ENCODE data around the gene RSPO4.

RSPO4 gene

DNA sequence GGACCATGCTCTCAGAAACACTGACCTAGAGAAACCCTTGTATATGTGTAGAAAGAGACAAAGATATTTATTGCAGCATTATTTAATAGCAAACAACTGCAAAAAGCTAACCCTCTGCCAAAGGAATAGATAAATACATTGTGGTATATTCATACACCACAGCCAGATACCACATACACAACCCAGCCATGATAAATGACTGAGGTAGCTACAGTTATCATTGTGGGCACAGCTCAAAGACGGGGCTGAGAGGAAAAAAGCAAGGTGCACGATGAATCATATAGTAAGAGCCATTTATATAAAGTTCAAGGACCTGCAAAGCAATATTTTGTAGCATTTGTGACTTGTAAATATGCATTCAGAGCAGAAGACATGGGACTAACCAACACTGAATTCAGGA, 30.8 kb downstream of the RSPO4 start:
- DNase-seq (ENCODE audit: low spot score) (no peak), FAIRE-seq (no peak)

DNA sequence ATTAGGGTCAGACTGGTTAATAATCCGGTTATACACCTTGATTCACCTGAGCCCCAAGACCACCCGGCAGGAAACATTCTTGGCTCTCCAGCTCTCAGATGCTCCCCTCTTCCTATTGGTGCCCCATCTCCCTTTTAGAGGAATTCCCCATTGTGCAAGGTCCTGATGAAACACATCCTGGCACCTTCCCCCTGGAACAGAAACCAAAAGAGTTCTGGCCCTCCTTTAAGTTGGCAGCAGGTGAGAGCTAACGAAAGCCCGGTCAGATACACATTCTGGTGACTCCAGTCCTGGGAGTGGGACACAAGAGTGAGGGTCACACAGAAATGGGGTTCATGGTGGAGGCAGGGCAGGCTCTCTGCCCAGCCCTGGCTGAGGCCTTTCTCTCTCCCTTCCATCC, 32.2 kb downstream of the RSPO4 start:
- no peak for FAIRE-seq
- no peak for DNase-seq (ENCODE audit: low spot score)

DNA sequence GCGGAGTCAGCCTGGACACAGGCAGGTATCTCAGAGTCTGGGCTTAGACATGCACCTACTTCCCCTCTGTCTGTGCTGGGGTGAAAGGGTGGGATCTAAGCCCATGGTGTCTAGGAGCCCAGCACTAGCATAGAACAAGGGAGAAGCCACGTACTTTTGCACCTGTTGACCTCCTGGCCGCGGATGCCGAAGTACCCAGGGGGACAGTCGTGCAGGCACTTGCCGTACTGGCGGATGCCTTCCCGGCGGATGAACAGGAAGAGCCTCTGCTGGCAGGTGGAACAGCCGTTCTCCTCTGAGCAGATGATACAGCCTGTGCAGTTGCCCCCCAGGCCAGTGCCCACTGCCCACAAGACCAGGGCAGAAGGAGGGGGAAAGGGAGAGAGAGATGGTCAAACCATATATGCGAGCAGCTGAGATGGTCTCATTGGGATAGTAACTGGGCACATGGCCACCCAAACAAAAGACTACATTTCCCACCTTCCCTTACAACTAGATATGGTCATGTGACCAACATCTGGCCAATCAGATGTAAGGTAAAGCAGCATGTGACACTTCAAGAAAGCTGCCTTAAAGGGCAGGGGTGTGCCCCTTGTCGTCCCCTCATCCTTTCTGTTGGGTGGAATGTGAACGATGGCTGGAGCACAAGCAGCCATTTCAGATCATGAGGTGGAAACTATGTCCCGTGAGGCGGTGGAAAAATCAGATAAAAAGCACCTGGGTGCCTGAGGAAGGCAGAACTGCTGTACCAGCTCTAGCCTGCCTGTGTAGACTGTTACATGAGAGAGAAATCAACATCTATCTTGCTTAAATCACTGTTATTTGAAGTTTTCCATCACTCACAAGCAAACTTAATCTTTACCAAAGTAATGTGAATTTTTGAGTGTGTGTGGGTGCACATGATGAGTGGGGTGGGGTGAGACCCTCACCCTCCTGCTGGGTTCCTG, 34.0 kb downstream of the RSPO4 start:
- no peak for DNase-seq (ENCODE audit: low spot score)
- no peak for FAIRE-seq

DNA sequence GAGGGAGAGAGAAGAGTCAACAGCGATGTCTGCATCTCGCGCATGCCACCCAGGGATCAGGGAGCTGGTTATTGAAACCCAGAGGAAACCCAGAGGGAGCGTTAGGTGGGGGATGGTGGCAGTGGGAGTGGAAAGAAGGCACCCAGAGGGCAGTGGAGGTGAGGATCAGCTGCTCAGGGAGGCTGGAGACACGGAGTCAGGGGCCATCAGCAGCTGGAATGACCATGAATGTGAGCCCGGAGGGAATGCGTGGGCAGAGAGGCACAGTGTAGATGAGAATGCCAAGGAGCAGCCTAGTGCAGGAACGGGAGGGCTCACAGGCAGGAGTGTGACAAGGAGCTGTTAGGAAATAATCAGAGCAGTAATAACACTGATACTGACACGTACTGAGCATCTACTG, 36.2 kb downstream of the RSPO4 start:
- DNase-seq (ENCODE audit: low spot score) (no peak), FAIRE-seq (no peak)

DNA sequence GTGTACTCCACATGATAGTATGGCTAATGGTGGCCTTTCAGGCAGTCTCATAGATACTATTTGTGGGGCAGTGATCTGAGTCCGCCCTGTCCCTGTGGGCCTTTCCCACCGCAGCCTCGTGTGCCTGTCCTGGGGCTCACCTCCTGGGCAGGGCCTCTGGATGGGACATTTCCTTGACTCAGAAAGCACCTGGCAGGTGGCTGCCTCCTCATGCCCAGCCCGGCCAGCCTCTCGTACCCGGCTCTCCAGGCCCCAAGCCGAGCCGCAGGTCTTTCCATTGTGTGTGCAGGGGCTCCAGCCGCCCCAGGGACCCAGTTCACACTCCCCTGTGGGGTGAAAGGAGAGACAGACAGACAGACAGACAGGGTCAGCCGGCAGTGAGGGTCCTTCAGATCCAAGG, 38.3 kb downstream of the RSPO4 start:
- no peak for FAIRE-seq
- no peak for DNase-seq (ENCODE audit: low spot score)

DNA sequence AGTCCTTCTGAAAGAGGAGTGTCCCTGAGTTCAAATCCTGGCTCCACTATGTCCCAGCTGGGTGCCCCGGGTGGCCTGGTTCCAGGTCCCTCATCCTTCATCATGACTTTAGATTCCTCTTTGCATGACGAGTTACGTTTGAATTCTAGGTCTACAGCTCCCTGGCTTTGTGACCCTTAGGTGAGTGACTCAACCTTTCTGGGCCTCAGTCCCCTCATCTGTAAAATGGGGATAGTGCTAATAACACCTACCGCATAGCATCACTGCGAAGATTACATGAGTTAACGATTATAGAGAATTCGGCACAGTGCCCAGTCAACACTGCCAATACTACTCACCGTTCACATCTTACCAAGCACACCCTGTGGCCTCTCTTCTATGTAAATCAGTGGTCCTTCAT, 39.4 kb downstream of the RSPO4 start:
- FAIRE-seq, result no peak
- no peak for DNase-seq (ENCODE audit: low spot score)

DNA sequence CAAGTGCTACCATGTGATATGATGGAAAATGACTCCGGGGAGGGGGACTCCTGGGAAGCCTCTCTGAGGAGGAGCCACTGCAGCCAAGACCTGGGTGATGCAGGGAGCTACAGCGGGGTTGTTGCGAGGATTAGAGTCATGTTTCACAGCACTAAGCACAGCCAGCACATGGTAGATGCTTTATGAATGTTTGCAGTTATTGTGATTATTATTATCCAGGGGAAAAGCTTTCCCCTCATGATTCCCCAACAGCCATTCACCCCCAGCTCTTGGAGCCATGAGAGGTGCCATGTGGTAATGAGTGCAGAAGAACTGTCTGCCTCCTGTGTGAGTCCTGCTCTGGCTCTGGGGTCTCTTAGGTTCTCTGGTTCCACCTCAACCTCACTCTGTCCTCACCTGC, 39.9 kb downstream of the RSPO4 start:
- DNase-seq (ENCODE audit: low spot score), result no peak
- no peak for FAIRE-seq

DNA sequence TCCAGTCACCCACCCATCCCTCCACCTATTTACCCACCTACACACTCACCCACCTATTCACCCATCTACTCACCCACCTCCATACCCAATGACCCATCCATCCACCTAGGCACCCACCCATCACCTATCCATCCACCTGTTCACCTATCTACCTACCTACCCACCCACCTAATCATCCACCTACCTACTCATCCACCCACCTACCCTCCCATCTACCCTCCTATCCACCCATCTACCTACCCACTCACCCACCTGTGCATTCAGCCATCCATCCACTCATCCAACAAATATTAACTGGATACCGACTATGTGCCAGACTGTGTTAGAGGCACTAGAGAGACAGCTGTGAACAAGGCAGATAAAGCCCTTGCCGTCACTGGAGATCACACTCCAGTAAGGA, 40.3 kb downstream of the RSPO4 start:
- FAIRE-seq, result no peak
- DNase-seq (ENCODE audit: low spot score), result no peak

DNA sequence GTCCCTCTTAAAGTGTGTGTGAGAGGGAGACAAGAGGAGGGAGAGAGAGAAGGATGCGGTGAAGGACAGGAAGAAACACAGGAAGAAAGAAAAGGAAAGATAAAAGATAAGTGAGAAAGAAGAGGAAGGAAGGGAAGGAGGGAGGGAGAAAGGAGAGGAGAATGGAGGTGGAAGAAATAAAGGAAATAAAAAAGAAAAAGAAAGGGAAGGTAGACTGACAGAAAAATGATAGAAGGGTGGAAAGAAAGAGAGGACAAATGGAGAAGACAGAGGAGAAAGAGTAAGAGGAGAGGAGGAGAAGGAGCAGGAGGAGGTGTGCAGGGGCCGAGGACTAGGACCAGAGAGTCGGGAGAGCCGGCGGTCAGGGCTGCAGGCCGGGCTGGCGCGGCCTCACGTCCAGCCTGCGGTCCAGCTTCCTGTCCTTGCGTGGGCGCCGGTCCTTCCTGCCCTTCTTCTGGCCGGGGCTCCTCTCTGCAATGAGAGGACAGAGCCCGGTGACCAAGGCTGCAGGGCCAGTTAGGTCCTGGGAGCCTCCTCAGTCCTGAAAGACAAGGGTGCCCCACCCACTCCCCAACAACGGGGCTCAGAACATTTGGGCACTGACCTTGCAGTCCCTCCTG, 42.0 kb downstream of the RSPO4 start:
- DNase-seq (ENCODE audit: low spot score) (no peak), FAIRE-seq (no peak)

DNA sequence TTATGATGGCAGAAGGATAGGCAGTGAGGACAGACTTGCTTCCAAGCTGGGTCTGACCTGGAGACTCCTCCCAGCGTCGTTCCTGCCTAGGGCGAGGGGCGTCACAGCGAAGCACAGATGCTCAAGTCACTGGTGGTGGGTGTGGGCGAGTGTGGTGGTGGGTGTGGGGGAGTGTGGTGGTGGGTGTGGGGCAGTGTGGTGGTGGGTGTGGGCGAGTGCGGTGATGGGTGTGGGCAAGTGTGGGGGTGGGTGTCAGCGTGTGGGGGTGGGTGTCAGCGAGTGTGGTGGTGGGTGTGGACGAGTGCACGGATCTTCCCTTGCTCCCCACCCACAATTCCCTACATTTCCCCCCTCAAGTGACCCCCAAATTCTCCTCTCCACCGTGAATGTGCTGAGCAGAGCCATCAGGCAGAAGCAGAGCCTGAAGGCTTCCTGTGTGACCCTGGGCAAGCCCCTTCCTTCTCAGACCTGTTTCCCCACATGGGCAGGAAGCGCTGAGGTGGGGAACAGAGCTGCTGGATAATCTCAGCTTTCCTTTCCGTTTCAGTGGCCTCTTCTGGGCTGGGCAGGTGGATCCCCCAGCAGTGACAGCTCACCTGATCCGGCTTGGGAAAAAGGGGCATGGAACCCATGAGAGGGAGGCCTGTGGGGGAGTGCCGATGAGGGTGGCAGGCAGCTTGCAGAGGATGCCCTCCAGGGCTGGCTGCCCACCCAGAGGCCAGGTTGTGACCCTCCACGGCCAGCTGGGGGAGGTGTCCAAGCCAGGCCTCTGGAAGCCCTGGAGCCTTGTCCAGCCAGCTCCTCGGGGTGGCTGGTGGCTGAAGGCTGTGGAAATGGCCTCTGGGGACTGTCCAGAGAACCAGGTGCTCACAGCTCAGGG, 42.9 kb downstream of the RSPO4 start:
- FAIRE-seq (no peak), DNase-seq (ENCODE audit: low spot score) (no peak)

DNA sequence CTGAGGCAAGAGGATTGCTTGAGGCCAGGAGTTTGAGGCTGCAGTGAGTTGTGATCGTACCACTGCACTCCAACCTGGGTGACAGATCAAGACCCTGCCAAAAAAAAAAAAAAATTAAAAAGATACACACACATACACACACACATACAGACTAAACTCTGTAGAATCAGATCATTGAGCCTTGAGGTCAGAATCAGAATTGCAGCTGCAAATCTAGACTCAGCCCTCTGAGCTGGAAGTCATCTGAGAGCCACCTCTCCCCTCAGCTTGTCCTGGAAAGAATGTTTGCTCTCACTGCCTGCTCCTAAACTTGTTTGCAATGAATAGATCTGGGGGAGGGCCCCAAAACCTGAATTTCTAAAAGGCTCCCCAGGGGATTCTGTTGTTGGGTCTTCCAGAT, 44.6 kb downstream of the RSPO4 start:
- DNase-seq (ENCODE audit: low spot score), result no peak
- no peak for FAIRE-seq

DNA sequence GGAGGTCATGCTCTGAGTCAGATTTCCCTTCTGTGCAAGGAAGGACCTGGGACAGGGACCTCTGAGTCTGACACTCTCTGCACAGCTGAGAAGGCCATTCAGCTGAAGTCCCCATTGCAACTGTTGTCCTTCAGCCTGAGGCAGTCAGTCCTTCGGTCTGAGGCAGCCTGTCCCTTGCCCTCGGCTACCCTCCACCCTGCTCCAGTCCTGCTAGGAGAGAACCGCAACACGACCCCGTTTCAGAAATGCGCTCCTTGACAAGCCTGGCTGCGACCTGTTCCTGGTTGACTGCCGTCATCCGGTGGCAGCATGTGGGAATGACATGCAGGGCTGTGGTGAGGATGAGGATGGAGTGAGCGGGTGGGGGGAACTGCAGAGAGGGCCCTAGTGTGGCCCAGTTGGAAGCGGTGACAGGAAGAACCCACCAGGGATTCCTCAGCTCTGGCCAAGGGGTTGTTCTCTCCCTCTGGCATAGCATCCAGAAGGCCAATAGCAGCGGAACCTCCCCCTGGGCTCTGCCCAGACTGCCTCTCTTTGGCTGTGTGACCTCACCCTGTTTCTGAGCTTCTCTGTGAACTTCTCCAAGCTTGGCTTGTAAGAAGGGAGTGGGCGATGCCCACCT, 45.7 kb downstream of the RSPO4 start:
- peak; percentile 29 for DNase-seq (ENCODE audit: low spot score)
- no peak for FAIRE-seq

DNA sequence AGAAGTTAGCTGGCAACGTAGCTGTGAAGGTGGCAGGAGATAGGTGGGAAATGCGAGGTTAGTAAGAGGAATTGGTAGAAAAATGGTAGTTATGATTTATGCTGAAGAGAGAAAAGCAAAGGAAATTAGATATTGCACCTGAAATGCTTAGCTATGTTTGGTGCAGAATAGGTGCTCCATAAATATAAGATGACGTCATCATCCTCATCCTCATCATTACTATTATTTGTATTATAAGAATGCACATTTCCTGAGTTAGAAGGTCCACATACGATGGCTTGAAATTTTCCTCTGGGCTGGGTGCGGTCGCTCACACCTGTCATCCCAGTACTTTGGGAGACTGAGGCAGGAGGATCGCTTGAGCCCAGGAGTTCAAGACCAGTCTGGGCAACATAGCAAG, 46.5 kb downstream of the RSPO4 start:
- no peak for FAIRE-seq
- DNase-seq (ENCODE audit: low spot score), result no peak

DNA sequence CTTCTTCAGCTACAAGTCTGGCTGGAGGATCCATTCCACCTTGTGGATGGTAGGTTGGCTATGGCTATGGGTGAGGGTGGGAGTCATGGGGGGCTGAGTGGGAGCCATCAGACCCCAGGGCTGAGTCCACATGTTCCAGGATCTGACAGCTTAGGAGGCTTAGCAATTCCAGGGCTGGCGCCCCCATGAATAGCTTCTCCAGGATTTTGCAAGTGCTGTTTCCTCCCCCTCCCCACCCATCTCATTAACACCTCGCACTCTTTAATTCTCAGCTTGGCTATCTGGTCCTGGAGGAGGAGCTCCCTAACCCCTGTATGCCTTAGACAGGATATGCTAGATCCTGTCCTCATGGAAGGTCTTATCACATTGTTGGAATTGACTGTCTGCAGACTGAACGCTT, 47.0 kb downstream of the RSPO4 start:
- FAIRE-seq, result no peak
- DNase-seq (ENCODE audit: low spot score), result no peak

DNA sequence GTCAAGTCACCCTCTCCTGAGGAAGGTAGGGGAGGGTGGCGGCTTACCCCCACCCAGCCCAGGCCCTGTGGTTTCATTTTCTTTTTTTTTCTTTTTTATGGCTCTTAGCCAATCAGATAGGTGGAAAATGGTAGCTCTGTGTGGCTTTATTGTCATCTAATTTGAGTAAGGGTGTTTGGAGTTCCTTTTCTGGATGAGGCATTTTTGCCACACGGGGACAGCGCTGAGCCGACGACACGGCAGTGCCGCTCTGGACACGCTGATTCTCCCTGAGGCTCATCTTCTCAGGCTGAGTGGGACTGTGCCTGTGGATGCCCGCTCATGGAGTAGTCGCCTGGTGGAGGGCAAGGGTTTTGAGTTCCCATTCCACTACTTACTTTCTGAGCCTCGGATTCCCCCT, 48.4 kb downstream of the RSPO4 start:
- DNase-seq (ENCODE audit: low spot score) (no peak), FAIRE-seq (no peak)

DNA sequence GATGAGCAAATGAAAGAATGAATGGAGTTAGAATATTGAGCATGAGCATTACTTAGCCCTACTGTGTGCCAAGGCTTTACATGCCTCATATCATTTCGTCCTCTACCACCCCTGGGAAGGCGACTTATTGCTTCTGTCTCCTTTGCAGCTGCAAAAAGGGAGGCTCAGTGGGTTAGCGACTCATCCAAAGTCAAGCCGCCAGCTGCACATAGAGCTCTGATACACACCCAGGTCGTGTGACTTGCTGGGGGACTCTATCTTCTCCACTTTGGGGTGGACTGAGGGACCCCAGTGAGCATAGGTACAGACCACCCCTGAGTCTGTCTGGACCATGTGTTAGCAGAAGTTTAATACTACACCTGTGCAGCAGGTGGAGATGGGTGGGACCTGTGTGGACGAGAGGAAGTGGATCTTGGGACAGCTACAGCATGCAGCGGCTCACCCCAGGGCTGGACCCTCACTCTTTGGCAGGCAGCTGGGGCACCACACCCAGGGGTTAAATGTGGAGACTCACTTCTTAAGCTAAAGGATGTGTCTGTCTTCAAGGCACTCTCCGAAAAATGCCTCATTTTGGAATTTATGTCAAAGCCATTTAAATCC, 49.8 kb downstream of the RSPO4 start:
- DNase-seq (ENCODE audit: low spot score), result no peak
- FAIRE-seq, result no peak

DNA sequence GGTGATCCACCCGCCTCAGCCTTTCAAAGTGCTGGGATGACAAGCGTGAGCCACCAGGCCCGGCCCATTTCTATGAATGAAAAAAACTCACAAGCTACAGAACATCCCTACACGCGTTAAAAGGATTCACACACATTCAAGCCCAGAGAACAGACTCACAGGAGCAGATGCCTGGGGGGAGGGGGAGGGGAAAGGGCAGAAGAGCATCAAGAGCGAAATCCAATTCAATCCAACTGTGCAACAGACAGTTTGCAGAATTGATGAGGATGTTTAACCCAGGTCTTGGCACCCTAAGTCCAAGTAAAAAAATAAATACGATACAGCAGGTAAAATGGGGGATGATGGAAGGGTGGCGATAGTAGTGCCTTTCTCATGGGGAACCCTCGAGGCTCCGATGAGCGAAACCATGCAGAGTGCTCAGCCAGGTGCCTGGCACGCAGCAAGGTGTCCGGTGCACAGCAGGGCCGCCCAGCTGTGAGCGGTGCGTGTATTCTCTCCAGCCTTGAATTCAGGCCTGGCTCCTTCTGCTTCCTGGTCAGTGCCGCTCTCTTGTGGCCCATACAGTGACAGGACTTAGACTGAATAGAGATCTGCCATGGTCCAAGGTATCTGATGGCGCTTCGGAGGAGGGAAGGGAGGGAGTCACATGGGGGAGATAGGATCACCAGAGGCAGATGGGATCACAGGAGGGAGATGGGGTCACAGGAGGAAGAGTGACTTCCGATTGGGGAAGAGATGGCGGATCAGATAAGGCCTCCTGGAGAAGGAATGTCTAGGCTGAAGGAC, 50.5 kb downstream of the RSPO4 start:
- DNase-seq (ENCODE audit: low spot score), result no peak

DNA sequence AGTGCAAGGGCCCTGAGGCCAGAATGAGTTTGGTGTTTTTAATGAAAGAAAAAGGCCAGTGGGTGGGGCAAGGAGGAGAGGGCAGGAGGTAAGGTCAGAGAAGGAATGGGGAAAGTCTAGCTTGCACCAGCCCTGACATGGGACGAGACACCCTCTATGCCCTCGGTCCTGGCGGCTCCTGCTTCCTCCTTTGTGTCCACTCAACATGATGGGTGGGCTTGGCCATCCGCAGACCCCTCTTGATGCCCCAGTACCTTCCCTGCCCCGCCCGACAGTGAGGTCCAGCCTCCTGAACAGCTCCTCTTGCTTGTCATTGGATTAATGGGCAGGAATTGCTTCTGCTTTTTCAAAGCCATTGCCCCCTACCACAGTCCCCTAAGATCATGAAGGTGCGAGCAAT, 52.4 kb downstream of the RSPO4 start:
- no peak for FAIRE-seq
- DNase-seq (ENCODE audit: low spot score), result no peak

More for the DNA sequence above, 50.5 kb downstream of the RSPO4 start:
- no peak for FAIRE-seq

DNA sequence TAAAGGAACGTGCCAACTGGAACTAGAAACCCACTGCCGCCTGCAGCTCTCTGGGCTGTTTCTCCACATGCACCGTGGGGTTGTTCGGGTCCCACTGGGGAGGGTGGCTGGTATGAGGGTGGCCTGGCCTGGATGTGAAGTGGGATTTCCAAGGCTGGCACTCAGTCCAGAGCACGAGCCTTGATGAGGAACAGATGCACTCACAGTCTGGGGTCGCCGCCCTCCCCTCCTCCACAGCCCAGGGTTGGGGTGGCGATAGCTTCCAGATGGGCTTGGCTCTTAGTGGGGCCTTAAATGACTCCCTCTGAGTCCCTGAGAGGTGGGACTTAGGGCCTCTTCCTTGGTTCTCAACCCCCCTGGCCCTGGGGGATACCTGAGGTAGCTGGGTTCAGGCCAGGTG, 55.3 kb downstream of the RSPO4 start:
- FAIRE-seq (no peak), DNase-seq (ENCODE audit: low spot score) (no peak)

DNA sequence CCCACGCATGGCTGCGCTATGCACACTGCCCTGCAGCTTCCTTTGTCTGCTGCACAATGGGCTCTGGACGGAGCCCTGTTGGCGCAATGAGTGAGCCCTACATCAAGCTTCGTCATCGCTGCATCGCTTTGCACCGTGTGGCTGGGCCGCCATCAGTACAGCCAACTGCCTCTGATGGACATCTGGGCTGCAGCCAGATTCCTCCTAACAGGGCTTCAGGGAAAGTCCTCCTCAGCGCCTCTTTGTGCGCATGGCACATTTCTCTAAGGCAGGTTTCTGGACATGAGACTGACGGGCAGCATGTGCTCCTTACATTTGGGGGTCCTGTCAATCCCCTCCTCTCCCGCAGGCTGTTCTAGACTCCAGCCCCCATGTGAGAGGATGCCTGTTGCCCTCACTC, 56.3 kb downstream of the RSPO4 start:
- FAIRE-seq, result no peak
- no peak for DNase-seq (ENCODE audit: low spot score)

Data from RCC 7860 (cell line).